Measurements from ENCODE around the gene SLC35F1.

DNA sequence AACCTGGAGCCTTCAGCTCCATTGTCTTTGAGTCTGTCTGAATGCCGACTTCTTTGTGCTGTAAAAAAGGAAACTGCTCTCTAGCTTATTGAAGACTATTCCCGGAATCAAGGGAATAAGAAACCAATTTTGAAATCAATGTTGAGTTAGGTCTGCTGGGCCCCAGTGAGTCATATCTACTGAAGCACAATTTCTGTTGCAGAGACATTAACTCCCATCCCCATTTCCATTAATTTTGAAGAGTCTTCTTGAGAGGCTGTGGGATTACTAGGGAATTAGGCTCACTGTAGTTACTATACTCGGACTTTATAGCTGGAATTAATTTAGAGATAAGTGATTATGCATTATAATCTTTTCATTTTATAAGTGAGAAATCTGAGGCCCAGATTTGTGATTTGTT is 116.7 kb downstream of the SLC35F1 start:
- TF ChIP-seq, protein P1, sequence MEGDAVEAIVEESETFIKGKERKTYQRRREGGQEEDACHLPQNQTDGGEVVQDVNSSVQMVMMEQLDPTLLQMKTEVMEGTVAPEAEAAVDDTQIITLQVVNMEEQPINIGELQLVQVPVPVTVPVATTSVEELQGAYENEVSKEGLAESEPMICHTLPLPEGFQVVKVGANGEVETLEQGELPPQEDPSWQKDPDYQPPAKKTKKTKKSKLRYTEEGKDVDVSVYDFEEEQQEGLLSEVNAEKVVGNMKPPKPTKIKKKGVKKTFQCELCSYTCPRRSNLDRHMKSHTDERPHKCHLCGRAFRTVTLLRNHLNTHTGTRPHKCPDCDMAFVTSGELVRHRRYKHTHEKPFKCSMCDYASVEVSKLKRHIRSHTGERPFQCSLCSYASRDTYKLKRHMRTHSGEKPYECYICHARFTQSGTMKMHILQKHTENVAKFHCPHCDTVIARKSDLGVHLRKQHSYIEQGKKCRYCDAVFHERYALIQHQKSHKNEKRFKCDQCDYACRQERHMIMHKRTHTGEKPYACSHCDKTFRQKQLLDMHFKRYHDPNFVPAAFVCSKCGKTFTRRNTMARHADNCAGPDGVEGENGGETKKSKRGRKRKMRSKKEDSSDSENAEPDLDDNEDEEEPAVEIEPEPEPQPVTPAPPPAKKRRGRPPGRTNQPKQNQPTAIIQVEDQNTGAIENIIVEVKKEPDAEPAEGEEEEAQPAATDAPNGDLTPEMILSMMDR (IDR thresholded peaks at IDR 0.05): no peak
- no peak for TF ChIP-seq EZH2 (IDR thresholded peaks at IDR 0.05)
